Ishikawa (cell line): ENCODE measurements around the gene KCNH5.

ENCODE experiments used
- CEBPB ChIP-seq: IDR thresholded peaks from 2 replicates; pipeline ENCODE4 v1.6.1; 2012
- CREB1 ChIP-seq: IDR thresholded peaks from 2 replicates; pipeline ENCODE4 v1.6.1; 2012; ENCODE audit warnings: low read depth
- EGR1 ChIP-seq: IDR thresholded peaks from 2 replicates; pipeline ENCODE4 v1.6.1; 2012
- EP300 ChIP-seq: IDR thresholded peaks from 2 replicates; pipeline ENCODE4 v1.6.1; 2012; ENCODE audit warnings: borderline replicate concordance
- FOXM1 ChIP-seq: IDR thresholded peaks from 2 replicates; pipeline ENCODE4 v1.6.1; 2012; ENCODE audit warnings: low read depth, borderline replicate concordance
- MAX ChIP-seq: IDR thresholded peaks from 2 replicates; pipeline ENCODE4 v1.6.1; 2012
- NFIC ChIP-seq: IDR thresholded peaks from 2 replicates; pipeline ENCODE4 v1.6.1; 2012
- RAD21 ChIP-seq: IDR thresholded peaks from 2 replicates; pipeline ENCODE4 v1.6.1; 2012; ENCODE audit warnings: low read depth
- TAF1 ChIP-seq: IDR thresholded peaks from 2 replicates; pipeline ENCODE4 v1.6.1; 2012; ENCODE audit warnings: low read depth, mild to moderate bottlenecking
- TEAD4 ChIP-seq: IDR thresholded peaks from 2 replicates; pipeline ENCODE4 v1.6.1; 2012
- YY1 ChIP-seq: IDR thresholded peaks from 2 replicates; pipeline ENCODE4 v1.6.1; 2012; ENCODE audit warnings: low read depth
- ZBTB7A ChIP-seq: IDR thresholded peaks from 2 replicates; pipeline ENCODE4 v1.6.1; 2012; ENCODE audit warnings: low read depth
- TF ChIP-seq, protein P1 (sequence below): IDR thresholded peaks from 2 replicates; pipeline ENCODE4 v1.6.1; 2012
- TF ChIP-seq, protein P2 (sequence below): IDR thresholded peaks from 2 replicates; pipeline ENCODE4 v1.6.1; 2012; ENCODE audit warnings: low read depth, mild to moderate bottlenecking

- no peak for TF ChIP-seq MAX
- no peak for TF ChIP-seq TAF1
- no peak for TF ChIP-seq CREB1
- no peak for TF ChIP-seq EP300
- no peak for TF ChIP-seq CEBPB
- TF ChIP-seq, protein P1, sequence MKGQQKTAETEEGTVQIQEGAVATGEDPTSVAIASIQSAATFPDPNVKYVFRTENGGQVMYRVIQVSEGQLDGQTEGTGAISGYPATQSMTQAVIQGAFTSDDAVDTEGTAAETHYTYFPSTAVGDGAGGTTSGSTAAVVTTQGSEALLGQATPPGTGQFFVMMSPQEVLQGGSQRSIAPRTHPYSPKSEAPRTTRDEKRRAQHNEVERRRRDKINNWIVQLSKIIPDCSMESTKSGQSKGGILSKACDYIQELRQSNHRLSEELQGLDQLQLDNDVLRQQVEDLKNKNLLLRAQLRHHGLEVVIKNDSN, result no peak
- TF ChIP-seq NFIC, result no peak
- no peak for TF ChIP-seq YY1
- TF ChIP-seq EGR1, result no peak
- TF ChIP-seq ZBTB7A, result no peak
- no peak for TF ChIP-seq RAD21
- TF ChIP-seq, protein P2, sequence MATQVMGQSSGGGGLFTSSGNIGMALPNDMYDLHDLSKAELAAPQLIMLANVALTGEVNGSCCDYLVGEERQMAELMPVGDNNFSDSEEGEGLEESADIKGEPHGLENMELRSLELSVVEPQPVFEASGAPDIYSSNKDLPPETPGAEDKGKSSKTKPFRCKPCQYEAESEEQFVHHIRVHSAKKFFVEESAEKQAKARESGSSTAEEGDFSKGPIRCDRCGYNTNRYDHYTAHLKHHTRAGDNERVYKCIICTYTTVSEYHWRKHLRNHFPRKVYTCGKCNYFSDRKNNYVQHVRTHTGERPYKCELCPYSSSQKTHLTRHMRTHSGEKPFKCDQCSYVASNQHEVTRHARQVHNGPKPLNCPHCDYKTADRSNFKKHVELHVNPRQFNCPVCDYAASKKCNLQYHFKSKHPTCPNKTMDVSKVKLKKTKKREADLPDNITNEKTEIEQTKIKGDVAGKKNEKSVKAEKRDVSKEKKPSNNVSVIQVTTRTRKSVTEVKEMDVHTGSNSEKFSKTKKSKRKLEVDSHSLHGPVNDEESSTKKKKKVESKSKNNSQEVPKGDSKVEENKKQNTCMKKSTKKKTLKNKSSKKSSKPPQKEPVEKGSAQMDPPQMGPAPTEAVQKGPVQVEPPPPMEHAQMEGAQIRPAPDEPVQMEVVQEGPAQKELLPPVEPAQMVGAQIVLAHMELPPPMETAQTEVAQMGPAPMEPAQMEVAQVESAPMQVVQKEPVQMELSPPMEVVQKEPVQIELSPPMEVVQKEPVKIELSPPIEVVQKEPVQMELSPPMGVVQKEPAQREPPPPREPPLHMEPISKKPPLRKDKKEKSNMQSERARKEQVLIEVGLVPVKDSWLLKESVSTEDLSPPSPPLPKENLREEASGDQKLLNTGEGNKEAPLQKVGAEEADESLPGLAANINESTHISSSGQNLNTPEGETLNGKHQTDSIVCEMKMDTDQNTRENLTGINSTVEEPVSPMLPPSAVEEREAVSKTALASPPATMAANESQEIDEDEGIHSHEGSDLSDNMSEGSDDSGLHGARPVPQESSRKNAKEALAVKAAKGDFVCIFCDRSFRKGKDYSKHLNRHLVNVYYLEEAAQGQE, result no peak
- TF ChIP-seq FOXM1, result no peak
- TF ChIP-seq TEAD4, result no peak
Measured at GRCh38 chr14:62661818-62662217, 383.4 kb downstream of the KCNH5 start.
